ENCODE results near the gene TANC1. TPM values are rescaled to one million over a fixed set of nuclear protein-coding genes. Genes with fewer than 3 reads are reported as not detected.

TANC1 gene
- total RNA-seq, 6 experiments from 2014 or later: 4.0 to 12.7 (median 11.3) TPM

GRCh38 chr2:158923641-158924040 lies 44.8 kb upstream of the TANC1 start:
- H3K27me3 ChIP-seq: no peaks in the 10 kb centered on the region
- no peak for DNase-seq
- H3K36me3 ChIP-seq: no peaks in the 10 kb centered on the region
- no peak overlapping the region for H3K27ac ChIP-seq
- peaks cover 0 to 3% (median 0%) of the 10 kb centered on the region in 4 donors for H3K9me3 ChIP-seq
- no peak for TF ChIP-seq POLR2A (IDR thresholded peaks at IDR 0.05)
- TF ChIP-seq CTCF (IDR thresholded peaks at IDR 0.05): no peak
- H3K4me1 ChIP-seq: no peaks in the 10 kb centered on the region
- 53% methylated on average over 1 of the region's 1 CpG for WGBS (ENCODE audit: insufficient coverage, low coverage, low lambda C conversion rate, missing lambda C conversion rate)
- no peak for ATAC-seq
- intact Hi-C loops (cut with DNase I): no loop called here
- no peak overlapping the region for H3K4me3 ChIP-seq

DNA sequence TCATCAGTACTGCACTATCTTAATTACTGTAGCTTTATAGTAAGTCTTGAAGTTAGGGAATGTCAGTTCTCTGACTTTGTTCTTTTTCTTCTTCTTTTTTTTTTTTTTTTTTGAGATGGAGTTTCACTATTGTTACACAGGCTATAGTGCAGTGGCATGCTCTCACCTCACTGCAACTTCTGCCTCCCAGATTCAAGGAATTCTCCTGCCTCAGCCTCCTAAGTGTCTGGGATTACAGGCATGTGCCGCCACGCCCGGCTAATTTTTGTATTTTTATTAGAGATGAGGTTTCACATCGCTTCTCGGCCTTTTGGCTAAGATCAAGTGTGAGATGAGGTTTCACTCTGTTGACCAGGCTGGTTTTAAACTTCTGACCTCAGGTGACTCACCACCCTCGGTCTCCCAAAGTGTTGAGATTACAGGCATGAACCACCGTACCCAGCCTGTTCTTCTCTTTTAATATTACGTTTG lies 41.9 kb upstream of the TANC1 start:
- no peak for DNase-seq
- H3K27ac ChIP-seq: no peak overlapping the region
- TF ChIP-seq POLR2A (IDR thresholded peaks at IDR 0.05) (no peak), CTCF (IDR thresholded peaks at IDR 0.05) (no peak)
- H3K9me3 ChIP-seq: no peaks in the 10 kb centered on the region
- H3K4me3 ChIP-seq: no peak overlapping the region
- H3K27me3 ChIP-seq: no peaks in the 10 kb centered on the region
- H3K36me3 ChIP-seq: no peaks in the 10 kb centered on the region
- no peak for ATAC-seq
- 73% methylated on average over 8 of the region's 8 CpGs for WGBS (ENCODE audit: insufficient coverage, low coverage, low lambda C conversion rate, missing lambda C conversion rate)
- H3K4me1 ChIP-seq: no peaks in the 10 kb centered on the region
- intact Hi-C loops (cut with DNase I): no loop called here

GRCh38 chr2:158928515-158928914 lies 39.9 kb upstream of the TANC1 start:
- ATAC-seq: no peak
- WGBS (ENCODE audit: insufficient coverage, low coverage, low lambda C conversion rate, missing lambda C conversion rate): 67% methylated on average over 2 of the region's 2 CpGs

GRCh38 chr2:158928965-158929364 lies 39.5 kb upstream of the TANC1 start:
- H3K36me3 ChIP-seq: no peaks in the 10 kb centered on the region
- H3K4me3 ChIP-seq: no peak overlapping the region
- no peak overlapping the region for H3K27ac ChIP-seq
- DNase-seq: no peak
- no peaks in the 10 kb centered on the region for H3K4me1 ChIP-seq
- TF ChIP-seq POLR2A (IDR thresholded peaks at IDR 0.05) (no peak), CTCF (IDR thresholded peaks at IDR 0.05) (no peak)
- no peaks in the 10 kb centered on the region for H3K27me3 ChIP-seq
- no peak for ATAC-seq
- intact Hi-C loops (cut with DNase I): no loop called here
- H3K9me3 ChIP-seq: no peaks in the 10 kb centered on the region

More at GRCh38 chr2:158928515-158928914, 39.9 kb upstream of the TANC1 start:
- H3K4me1 ChIP-seq: no peaks in the 10 kb centered on the region
- TF ChIP-seq POLR2A (IDR thresholded peaks at IDR 0.05) (no peak), CTCF (IDR thresholded peaks at IDR 0.05) (no peak)
- H3K27me3 ChIP-seq: no peaks in the 10 kb centered on the region
- no peaks in the 10 kb centered on the region for H3K36me3 ChIP-seq
- DNase-seq: no peak
- H3K27ac ChIP-seq: no peak overlapping the region
- no peaks in the 10 kb centered on the region for H3K9me3 ChIP-seq
- intact Hi-C loops (cut with DNase I): no loop called here
- no peak overlapping the region for H3K4me3 ChIP-seq

DNA sequence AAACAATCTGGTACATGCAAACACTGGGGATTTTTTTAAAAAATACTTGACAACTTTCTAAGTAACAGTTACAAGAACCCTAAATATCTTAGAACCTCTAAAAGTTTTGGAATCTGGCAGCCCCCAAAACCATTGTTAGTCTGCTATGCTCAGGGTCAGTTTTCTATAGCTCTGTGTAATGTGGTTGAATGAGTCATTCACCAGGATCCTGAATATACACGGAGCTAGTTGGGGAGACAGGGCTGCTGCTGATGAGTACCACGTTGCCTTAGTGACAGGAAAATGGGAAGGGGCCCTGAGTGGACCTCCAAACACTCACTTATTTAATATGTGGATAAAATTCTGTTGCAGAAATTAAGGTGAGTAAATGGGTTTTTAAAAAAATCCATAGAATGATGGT lies 36.9 kb upstream of the TANC1 start:
- 18% methylated on average over 2 of the region's 2 CpGs for WGBS (ENCODE audit: insufficient coverage, low coverage, low lambda C conversion rate, missing lambda C conversion rate)
- no peaks in the 10 kb centered on the region for H3K4me1 ChIP-seq
- H3K4me3 ChIP-seq: no peak overlapping the region
- no peaks in the 10 kb centered on the region for H3K36me3 ChIP-seq
- ATAC-seq (no peak), DNase-seq (no peak)
- intact Hi-C loops (cut with DNase I): no loop called here
- no peaks in the 10 kb centered on the region for H3K27me3 ChIP-seq
- no peak for TF ChIP-seq CTCF (IDR thresholded peaks at IDR 0.05)
- TF ChIP-seq POLR2A (IDR thresholded peaks at IDR 0.05): no peak
- no peaks in the 10 kb centered on the region for H3K9me3 ChIP-seq
- H3K27ac ChIP-seq: no peak overlapping the region

Data from right lobe of liver (tissue), 6 donors.